ENCODE measurements around the gene C2orf76.

The C2orf76 gene

GRCh38 chr2:119253760-119254600, 112.7 kb downstream of the C2orf76 start:
- POLR2A ChIA-PET, result no interaction called here
- no peak for DNase-seq (ENCODE audit: extremely low spot score)
- no peak for TF ChIP-seq CTCF (IDR thresholded peaks at IDR 0.05; ENCODE audit: control extremely low read depth, extremely low read depth, low read depth, missing control alignments)
- CTCF ChIA-PET, result interaction anchor here (1.4 to 7.6 kb wide), 4 partner anchors 11 to 371 kb away, joined by 4 to 43 read pairs (median 6); no protein-coding TSS in a partner anchor

GRCh38 chr2:119253114-119253702, 113.4 kb downstream of the C2orf76 start:
- DNase-seq (ENCODE audit: extremely low spot score), result no peak
- CTCF ChIA-PET, result interaction anchor here (1.8 to 7.6 kb wide), 2 partner anchors 12 to 370 kb away, joined by 5 to 43 read pairs; no protein-coding TSS in a partner anchor
- TF ChIP-seq CTCF (IDR thresholded peaks at IDR 0.05; ENCODE audit: control extremely low read depth, extremely low read depth, low read depth, missing control alignments), result no peak
- POLR2A ChIA-PET, result no interaction called here

Data from GM10248 (cell line).